Spleen (tissue), 11 donors: Measurements from ENCODE around the gene ANKRD44. TPM values are rescaled to one million over a fixed set of nuclear protein-coding genes. Genes with fewer than 3 reads are reported as not detected.

Source experiments
- DNase-seq: peaks from one replicate; pipeline ENCODE4 v3.0.0-alpha.2; 2020
- H3K27ac ChIP-seq, 8 donors: fragments of 200-600 bp; sonication (generic) in 7 of 8; 1 replicate in 4 of 8; 2 replicates in 4 of 8; pipeline versions ENCODE4 v1.5.0 to v1.8.0; 2016 to 2021; ENCODE audit warnings: inconsistent platforms in 4 of 8, mild to moderate bottlenecking in 4 of 8, moderate library complexity in 1 of 8
- H3K27me3 ChIP-seq, 7 donors: fragments of 200-600 bp; sonication (generic) in 6 of 7; replicated peaks in 1 of 7; 1 replicate in 4 of 7; 2 replicates in 3 of 7; pipeline versions ENCODE4 v1.5.0 to v1.8.0; 2016 to 2021; ENCODE audit warnings: inconsistent platforms in 3 of 7, mild to moderate bottlenecking in 1 of 7
- H3K36me3 ChIP-seq, 6 donors: fragments of 200-600 bp; sonication (generic) in 5 of 6; 1 replicate in 4 of 6; 2 replicates in 2 of 6; pipeline versions ENCODE4 v1.5.0 to v1.8.0; 2016 to 2021; ENCODE audit warnings: inconsistent platforms in 2 of 6
- H3K4me1 ChIP-seq, 6 donors: fragments of 200-600 bp; sonication (generic) in 5 of 6; 1 replicate in 3 of 6; 2 replicates in 3 of 6; pipeline versions ENCODE4 v1.5.0 to v1.8.0; 2016 to 2021; ENCODE audit warnings: inconsistent platforms in 3 of 6
- H3K4me3 ChIP-seq, 8 donors: fragments of 200-600 bp; sonication (generic) in 7 of 8; 1 replicate in 4 of 8; 2 replicates in 4 of 8; pipeline versions ENCODE4 v1.5.0 to v1.8.0; 2016 to 2021; ENCODE audit warnings: inconsistent platforms in 4 of 8, mild to moderate bottlenecking in 4 of 8, moderate library complexity in 2 of 8
- H3K9me3 ChIP-seq, 8 donors: fragments of 200-600 bp; sonication (generic) in 7 of 8; 1 replicate in 4 of 8; 2 replicates in 4 of 8; pipeline versions ENCODE4 v1.5.0 to v1.8.0; 2016 to 2021; ENCODE audit warnings: inconsistent platforms in 4 of 8
- POLR2A ChIP-seq, 3 donors: fragments of 450-650 bp; IDR thresholded peaks; one replicate each; pipeline ENCODE4 v1.5.1; 2017; ENCODE audit warnings: antibody characterized with exemption in 3 of 3, mild to moderate bottlenecking in 1 of 3
- POLR2AphosphoS5 ChIP-seq, 3 donors: sonication (generic); formaldehyde crosslinking; IDR thresholded peaks; one replicate each; pipeline ENCODE4 v1.5.1; 2017; ENCODE audit warnings: antibody characterized with exemption in 3 of 3
- WGBS, 5 donors: extraction: QIAGEN DNeasy Blood & Tissue Kit in 3 of 5; methylation state at CpG; one replicate each; pipeline versions ENCODE4 v1.1.5 to v1.1.7; 2013 to 2018; 5-methylcytosine and 5-hydroxymethylcytosine counted together
- intact Hi-C: fragments of 100-400 bp; cut with DNase I; formaldehyde crosslinking; loops from one replicate; pipeline ENCODE4 v1.15.0; 2023; ENCODE audit warnings: low total_unique reads
- polyA plus RNA-seq, 3 donors: library from polyadenylated mRNA; stranded (reverse); fragments of 200-250 nt; gene quantifications; one replicate each; pipeline ENCODE4 v1.2.1, GENCODE V29; 2013
- total RNA-seq, 7 donors: library from RNA; depleted of rRNA in 3 of 7; stranded (reverse); fragments of >200 nt in 3 of 7; fragmentation: NEBNext Ultra II Directional in 4 of 7; extraction: Animal tissue kit (Norgen Biotek cat#: 25700) in 4 of 7; gene quantifications; one replicate each; pipeline versions ENCODE4 v1.1.0 to v1.2.1, GENCODE V29; 2016 to 2021
- TF ChIP-seq, protein P1 (sequence below), 11 experiments: fragments of 200-600 bp in 7 of 11; fragments of 450-650 bp in 4 of 11; sonication (generic) in 4 of 11; IDR thresholded peaks in 8 of 11; conservative IDR thresholded peaks in 3 of 11; 1 replicate in 7 of 11; 2 replicates in 4 of 11; pipeline versions ENCODE4 v1.4.0 to v1.8.0; 2016 to 2021; ENCODE audit warnings: antibody characterized with exemption in 11 of 11, inconsistent platforms in 4 of 11, mild to moderate bottlenecking in 1 of 11
- donor health status: healthy with polysubstance abuse.
- donor health status: DM: no; HTN: no; CAD: no; lungs with moderate emphysema.
- donor health status: DM: no; HTN: no; CAD: no.
- donor health status: Bipolar disorder and iron deficiency.
- donor health status: healthy.
- donor health status: DM: no; HTN: no; CAD: no.
- donor health status: DM: yes; HTN: yes; CAD: no.

Gene ANKRD44
- total and polyA plus RNA-seq, 10 donors, result 16.0 to 183 (median 140) TPM

DNA sequence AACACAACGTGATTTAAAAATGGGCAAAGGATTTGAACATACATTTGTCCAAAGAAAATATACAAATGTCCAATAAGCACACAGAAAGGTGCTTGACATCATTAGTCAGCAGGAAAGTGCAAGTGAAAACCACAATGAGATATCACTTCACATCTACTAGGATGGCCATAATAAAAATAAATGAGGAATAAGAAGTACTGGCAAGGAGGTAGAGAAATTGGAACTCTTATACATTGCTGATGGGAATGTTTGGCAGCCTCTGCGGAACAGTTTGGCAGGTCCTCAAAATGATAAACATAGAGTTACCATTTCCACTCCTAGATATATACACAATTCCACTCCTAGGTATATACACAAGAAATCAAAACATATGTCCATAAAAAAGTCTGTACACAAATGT, 333.1 kb downstream of the ANKRD44 start:
- Histone ChIP-seq H3K9me3 (no peaks in the 10 kb centered on the region), H3K27ac (no peak overlapping the region), H3K27me3 (no peaks in the 10 kb centered on the region), H3K4me1 (no peaks in the 10 kb centered on the region), H3K36me3 (no peaks in the 10 kb centered on the region), H3K4me3 (no peak overlapping the region)
- DNase-seq, result no peak
- WGBS, 5 donors, result 86 to 94% (median 90%) methylated on average over 2 of the region's 2 CpGs
- intact Hi-C loops, result no loop called here
- TF ChIP-seq, protein P1, sequence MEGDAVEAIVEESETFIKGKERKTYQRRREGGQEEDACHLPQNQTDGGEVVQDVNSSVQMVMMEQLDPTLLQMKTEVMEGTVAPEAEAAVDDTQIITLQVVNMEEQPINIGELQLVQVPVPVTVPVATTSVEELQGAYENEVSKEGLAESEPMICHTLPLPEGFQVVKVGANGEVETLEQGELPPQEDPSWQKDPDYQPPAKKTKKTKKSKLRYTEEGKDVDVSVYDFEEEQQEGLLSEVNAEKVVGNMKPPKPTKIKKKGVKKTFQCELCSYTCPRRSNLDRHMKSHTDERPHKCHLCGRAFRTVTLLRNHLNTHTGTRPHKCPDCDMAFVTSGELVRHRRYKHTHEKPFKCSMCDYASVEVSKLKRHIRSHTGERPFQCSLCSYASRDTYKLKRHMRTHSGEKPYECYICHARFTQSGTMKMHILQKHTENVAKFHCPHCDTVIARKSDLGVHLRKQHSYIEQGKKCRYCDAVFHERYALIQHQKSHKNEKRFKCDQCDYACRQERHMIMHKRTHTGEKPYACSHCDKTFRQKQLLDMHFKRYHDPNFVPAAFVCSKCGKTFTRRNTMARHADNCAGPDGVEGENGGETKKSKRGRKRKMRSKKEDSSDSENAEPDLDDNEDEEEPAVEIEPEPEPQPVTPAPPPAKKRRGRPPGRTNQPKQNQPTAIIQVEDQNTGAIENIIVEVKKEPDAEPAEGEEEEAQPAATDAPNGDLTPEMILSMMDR (IDR thresholded peaks at IDR 0.05 in 8 of 11, conservative IDR thresholded peaks at IDR 0.05 in 3 of 11), result no peak
- TF ChIP-seq POLR2A (IDR thresholded peaks at IDR 0.05), result no peak

DNA sequence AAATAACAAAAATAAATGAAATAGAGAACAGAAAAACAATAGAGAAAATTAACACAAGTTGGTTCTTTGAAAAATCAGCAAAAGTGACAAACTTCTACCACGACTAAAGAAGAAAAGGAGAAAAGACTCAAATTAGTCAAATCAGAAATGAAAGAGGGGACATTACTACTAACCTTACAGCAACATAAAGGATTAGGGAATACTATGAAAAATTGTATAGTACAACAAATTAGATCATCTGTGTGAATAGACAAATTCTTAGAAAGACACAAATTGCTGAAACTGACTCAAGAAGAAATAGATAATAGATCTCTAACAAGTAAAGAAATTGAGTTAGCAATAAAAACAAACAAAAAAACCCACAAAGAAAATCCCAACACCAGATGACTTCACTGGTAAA, 335.6 kb downstream of the ANKRD44 start:
- Histone ChIP-seq H3K27ac (no peak overlapping the region), H3K4me1 (no peaks in the 10 kb centered on the region), H3K27me3 (no peaks in the 10 kb centered on the region), H3K4me3 (no peak overlapping the region), H3K36me3 (no peaks in the 10 kb centered on the region), H3K9me3 (no peaks in the 10 kb centered on the region)
- intact Hi-C loops, result loop anchor here (2.0 kb wide), 1 partner anchor 24 kb away; no protein-coding TSS in a partner anchor
- TF ChIP-seq POLR2A (IDR thresholded peaks at IDR 0.05), result no peak
- no peak for TF ChIP-seq POLR2AphosphoS5 (IDR thresholded peaks at IDR 0.05)
- TF ChIP-seq, protein P1 (IDR thresholded peaks at IDR 0.05 in 8 of 11, conservative IDR thresholded peaks at IDR 0.05 in 3 of 11), result no peak
- WGBS, 5 donors, result 59 to 81% (median 73%) methylated on average over 1 of the region's 1 CpG
- no peak for DNase-seq

DNA sequence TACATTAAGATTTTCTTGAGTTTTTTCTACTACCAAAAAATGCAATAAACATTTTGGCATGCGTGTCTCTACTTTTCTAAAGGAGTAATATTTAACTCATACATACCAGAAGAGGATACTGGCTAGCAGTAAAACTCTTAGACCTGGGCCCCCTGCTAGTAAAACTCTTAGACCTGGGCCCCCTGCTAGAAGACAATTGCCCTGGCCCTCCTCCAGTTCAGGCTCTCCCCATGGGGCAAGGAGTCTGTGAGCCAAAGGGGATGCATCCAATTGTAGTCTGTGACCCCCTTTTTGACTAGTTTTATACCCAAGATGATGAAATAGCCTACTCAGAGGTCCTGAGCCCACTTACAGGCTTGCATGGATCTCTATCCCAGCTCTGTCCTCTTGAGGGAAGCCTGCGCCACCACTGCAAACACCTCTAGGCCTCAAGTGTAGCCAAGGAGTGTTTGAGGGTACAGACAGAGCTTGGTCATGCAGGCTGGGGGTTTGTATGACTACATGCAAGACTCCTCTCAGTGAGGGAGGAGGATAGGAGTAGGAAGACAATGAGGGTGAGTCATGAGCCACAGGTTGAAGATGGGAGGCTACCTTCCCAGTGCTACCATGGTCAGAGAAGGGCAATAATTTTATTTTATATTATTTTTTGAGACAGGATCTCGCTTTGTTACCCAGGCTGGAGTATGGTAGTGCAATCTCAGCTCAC, 338.9 kb downstream of the ANKRD44 start:
- intact Hi-C loops, result no loop called here
- H3K27ac ChIP-seq, result no peak overlapping the region
- H3K4me1 ChIP-seq, result no peaks in the 10 kb centered on the region
- no peak for DNase-seq
- no peaks in the 10 kb centered on the region for H3K27me3 ChIP-seq
- H3K36me3 ChIP-seq, result no peaks in the 10 kb centered on the region
- H3K4me3 ChIP-seq, result no peak overlapping the region
- TF ChIP-seq POLR2AphosphoS5 (IDR thresholded peaks at IDR 0.05), result no peak
- TF ChIP-seq POLR2A (IDR thresholded peaks at IDR 0.05), result no peak
- TF ChIP-seq, protein P1 (IDR thresholded peaks at IDR 0.05 in 8 of 11, conservative IDR thresholded peaks at IDR 0.05 in 3 of 11), result no peak
- WGBS, 5 donors, result 58 to 79% (median 78%) methylated on average over 3 of the region's 3 CpGs
- H3K9me3 ChIP-seq, result no peaks in the 10 kb centered on the region

DNA sequence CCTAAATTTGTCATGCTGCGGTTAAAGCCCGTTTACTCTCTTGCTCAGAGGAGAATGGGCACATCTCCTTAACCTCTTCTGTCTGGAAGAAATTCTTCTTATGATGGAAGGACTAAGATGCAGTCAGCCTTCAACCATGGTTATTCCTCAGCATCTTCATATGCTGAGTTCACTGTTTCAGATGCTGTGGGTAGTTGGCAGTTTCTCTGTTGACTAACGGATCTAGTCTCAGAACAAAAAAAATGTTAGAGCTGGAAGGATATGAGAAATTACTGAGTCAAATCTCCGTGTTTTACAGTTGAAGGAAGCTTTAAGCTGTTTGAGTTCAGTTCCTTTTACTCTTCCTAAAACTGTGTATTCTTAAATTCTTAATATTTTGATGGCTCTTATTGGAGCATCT, 340.5 kb downstream of the ANKRD44 start:
- Histone ChIP-seq H3K36me3 (no peaks in the 10 kb centered on the region), H3K27ac (no peak overlapping the region), H3K27me3 (no peaks in the 10 kb centered on the region), H3K9me3 (no peaks in the 10 kb centered on the region), H3K4me3 (no peak overlapping the region), H3K4me1 (no peaks in the 10 kb centered on the region)
- WGBS, 5 donors, result 64 to 82% (median 81%) methylated on average over 4 of the region's 4 CpGs
- DNase-seq, result no peak
- TF ChIP-seq, protein P1 (IDR thresholded peaks at IDR 0.05 in 8 of 11, conservative IDR thresholded peaks at IDR 0.05 in 3 of 11), result no peak
- TF ChIP-seq POLR2AphosphoS5 (IDR thresholded peaks at IDR 0.05), result no peak
- no peak for TF ChIP-seq POLR2A (IDR thresholded peaks at IDR 0.05)
- intact Hi-C loops, result no loop called here
